LNCaP clone FGC (cell line): ENCODE measurements around the gene BTNL2.
A peak's percentile ranks its signal among the peaks of the same experiment; 100 is the strongest.

Experiments used
- DNase-seq: peaks from one replicate; pipeline ENCODE4 v3.0.0-alpha.2; 2011; ENCODE audit warnings: low read depth
- H3K4me3 ChIP-seq: 2 replicates; pipeline ENCODE4 v1.5.1; 2011; ENCODE audit warnings: mild to moderate bottlenecking, low read depth, low read length, control low read depth
- TF ChIP-seq, protein P1 (sequence below): IDR thresholded peaks from 2 replicates; pipeline ENCODE4 v1.5.1; 2012; ENCODE audit warnings: mild to moderate bottlenecking; ENCODE audit not compliant: control insufficient read depth, insufficient read depth; ENCODE audit errors: extremely low read depth

BTNL2 gene

DNA sequence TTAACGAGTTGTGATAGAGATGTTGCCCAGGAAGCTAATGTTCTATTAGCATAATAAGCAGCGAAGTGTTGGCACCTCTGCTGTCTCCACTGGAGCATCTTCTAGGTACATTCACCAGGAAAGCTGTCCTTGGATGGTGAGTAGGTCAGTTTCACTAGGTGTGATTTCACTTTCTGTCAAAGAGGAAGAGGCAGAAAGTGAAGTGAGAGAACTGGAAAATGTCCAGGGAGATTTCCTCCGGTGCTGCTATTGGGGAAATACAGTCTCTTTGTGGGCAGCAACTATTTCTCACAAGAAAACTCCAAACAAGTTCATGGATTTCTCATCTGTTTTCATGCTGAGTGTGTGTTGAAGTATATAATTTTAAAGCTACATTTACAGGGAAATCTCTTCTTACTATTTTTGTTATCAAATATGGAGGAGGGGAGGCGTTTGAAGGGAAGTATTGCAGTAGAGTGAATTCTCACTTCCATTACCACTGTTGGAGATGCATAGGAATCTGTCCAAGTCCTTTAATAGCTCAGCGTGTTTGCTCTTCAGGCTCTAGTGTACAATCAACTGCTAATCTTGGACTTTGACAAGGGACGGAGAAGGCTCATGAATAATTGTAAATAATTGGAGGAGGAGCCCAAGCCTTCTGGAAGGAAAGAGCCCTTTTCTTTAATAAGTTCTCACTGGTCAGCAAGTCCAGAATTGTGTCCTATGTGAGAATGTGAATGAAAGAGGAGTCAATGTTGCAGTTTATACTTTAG is 19.2 kb downstream of the BTNL2 start:
- no peak overlapping the region for H3K4me3 ChIP-seq
- TF ChIP-seq, protein P1, sequence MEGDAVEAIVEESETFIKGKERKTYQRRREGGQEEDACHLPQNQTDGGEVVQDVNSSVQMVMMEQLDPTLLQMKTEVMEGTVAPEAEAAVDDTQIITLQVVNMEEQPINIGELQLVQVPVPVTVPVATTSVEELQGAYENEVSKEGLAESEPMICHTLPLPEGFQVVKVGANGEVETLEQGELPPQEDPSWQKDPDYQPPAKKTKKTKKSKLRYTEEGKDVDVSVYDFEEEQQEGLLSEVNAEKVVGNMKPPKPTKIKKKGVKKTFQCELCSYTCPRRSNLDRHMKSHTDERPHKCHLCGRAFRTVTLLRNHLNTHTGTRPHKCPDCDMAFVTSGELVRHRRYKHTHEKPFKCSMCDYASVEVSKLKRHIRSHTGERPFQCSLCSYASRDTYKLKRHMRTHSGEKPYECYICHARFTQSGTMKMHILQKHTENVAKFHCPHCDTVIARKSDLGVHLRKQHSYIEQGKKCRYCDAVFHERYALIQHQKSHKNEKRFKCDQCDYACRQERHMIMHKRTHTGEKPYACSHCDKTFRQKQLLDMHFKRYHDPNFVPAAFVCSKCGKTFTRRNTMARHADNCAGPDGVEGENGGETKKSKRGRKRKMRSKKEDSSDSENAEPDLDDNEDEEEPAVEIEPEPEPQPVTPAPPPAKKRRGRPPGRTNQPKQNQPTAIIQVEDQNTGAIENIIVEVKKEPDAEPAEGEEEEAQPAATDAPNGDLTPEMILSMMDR: no peak
- DNase-seq: peak; percentile 28

DNA sequence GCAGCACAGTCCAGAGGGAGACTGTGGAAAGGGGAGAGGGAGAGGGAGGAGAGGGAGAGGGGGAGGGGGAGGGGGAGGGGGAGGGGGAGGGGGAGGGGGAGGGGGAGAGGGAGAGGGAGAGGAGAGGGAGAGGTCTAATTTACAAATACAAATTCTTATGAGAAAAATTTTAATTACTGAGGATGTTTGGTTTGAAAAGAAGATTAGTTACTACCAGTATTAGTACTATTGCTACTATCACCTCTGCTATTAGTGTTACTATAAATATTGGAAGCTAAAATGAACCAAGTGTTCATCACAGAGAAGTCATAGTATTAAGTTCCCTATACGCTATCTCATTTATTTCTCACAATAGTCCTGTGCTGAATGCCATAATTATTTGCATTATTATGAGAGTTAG is 20.9 kb downstream of the BTNL2 start:
- no peak for DNase-seq
- TF ChIP-seq, protein P1: no peak
- H3K4me3 ChIP-seq: no peak overlapping the region

GRCh38 chr6:32382757-32383420 is 24.1 kb downstream of the BTNL2 start:
- TF ChIP-seq, protein P1: no peak
- no peak overlapping the region for H3K4me3 ChIP-seq
- DNase-seq: no peak

DNA sequence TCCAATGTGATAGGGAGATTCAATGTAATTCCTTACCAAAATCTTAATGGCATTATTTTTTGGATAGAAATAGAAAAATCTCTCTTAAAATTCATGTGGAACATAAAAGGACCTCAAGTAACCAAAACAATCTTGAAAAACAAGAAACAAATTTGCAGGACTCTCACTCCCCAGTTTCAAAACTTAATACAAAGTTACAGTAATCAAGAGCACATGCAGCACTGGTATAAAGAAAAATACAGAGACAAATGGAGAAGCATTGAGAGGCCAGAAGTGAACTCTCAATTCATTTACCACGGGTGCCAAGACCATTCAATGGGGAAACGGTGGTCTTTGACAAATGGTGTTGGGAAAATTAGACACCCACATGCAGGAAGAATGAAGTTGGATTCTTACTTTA is 27.4 kb downstream of the BTNL2 start:
- no peak overlapping the region for H3K4me3 ChIP-seq
- no peak for DNase-seq
- TF ChIP-seq, protein P1: no peak

- TF ChIP-seq, protein P1: no peak
- no peak for DNase-seq
Observed at GRCh38 chr6:32375739-32376529, 31.0 kb downstream of the BTNL2 start.

DNA sequence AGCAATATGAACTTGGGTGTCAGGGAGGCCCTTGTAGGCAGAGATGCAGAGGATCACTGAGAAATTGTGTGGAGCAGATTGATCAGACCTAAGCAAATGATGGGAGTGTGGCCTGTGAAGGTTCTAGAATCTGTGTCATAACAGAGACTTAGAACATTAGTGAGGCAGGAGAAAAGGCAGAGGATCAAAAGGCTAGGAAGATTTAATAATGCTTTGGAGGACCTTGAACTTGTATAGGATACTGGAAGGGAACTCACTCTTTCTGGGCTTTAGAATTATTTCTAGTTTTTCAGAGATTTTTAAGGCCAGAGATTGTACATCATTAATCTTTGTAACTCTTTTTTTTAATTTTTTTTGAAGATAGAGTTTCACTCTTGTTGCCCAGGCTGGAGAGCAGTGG is 35.2 kb downstream of the BTNL2 start, which contains the start of gene TSBP1:
TSBP1 (minus strand) TSS at position 101 of the 400 bp plus-strand sequence. CDS start 197 bp downstream, outside the sequence.
- TF ChIP-seq, protein P1: no peak
- DNase-seq: no peak
- H3K4me3 ChIP-seq: no peak within 1 kb of the TSS

More at GRCh38 chr6:32375739-32376529, 31.0 kb downstream of the BTNL2 start:
- H3K4me3 ChIP-seq: no peak overlapping the region
